ENCODE data around the gene NFX1.

NFX1 gene

GRCh38 chr9:33290247-33291030 lies at the start of gene NFX1:
Gene NFX1, plus strand, starts transcription at chr9:33290516. Its CDS starts 57 bp downstream, at chr9:33290573.
- in situ Hi-C loops (cut with MboI; ENCODE audit: low sequenced_read_pairs), result no loop called here

GRCh38 chr9:33241298-33241697 lies 49.0 kb upstream of the NFX1 start:
- in situ Hi-C loops (cut with MboI; ENCODE audit: low sequenced_read_pairs), result no loop called here

GRCh38 chr9:33242609-33243134 lies 47.6 kb upstream of the NFX1 start:
- in situ Hi-C loops (cut with MboI; ENCODE audit: low sequenced_read_pairs), result no loop called here

GRCh38 chr9:33244137-33244784 lies 46.1 kb upstream of the NFX1 start:
- in situ Hi-C loops (cut with MboI; ENCODE audit: low sequenced_read_pairs), result no loop called here

GRCh38 chr9:33245341-33245740 lies 45.0 kb upstream of the NFX1 start:
- in situ Hi-C loops (cut with MboI; ENCODE audit: low sequenced_read_pairs), result no loop called here

- in situ Hi-C loops (cut with MboI; ENCODE audit: low sequenced_read_pairs), result no loop called here
These were observed 44.0 kb upstream of the NFX1 start for GRCh38 chr9:33246269-33246860.

- in situ Hi-C loops (cut with MboI; ENCODE audit: low sequenced_read_pairs), result no loop called here
These were observed 41.7 kb upstream of the NFX1 start for GRCh38 chr9:33248606-33249005.

GRCh38 chr9:33249087-33249658 lies 41.1 kb upstream of the NFX1 start:
- in situ Hi-C loops (cut with MboI; ENCODE audit: low sequenced_read_pairs), result no loop called here

GRCh38 chr9:33249983-33250382 lies 40.3 kb upstream of the NFX1 start:
- in situ Hi-C loops (cut with MboI; ENCODE audit: low sequenced_read_pairs), result no loop called here

GRCh38 chr9:33250458-33250995 lies 39.8 kb upstream of the NFX1 start:
- in situ Hi-C loops (cut with MboI; ENCODE audit: low sequenced_read_pairs), result no loop called here

GRCh38 chr9:33254211-33254610 lies 36.1 kb upstream of the NFX1 start:
- in situ Hi-C loops (cut with MboI; ENCODE audit: low sequenced_read_pairs), result no loop called here

- in situ Hi-C loops (cut with MboI; ENCODE audit: low sequenced_read_pairs), result no loop called here
These were observed 35.3 kb upstream of the NFX1 start for GRCh38 chr9:33255014-33255413.

- in situ Hi-C loops (cut with MboI; ENCODE audit: low sequenced_read_pairs), result no loop called here
These were observed 34.8 kb upstream of the NFX1 start for GRCh38 chr9:33255471-33255870.

GRCh38 chr9:33256236-33256635 lies 34.1 kb upstream of the NFX1 start:
- in situ Hi-C loops (cut with MboI; ENCODE audit: low sequenced_read_pairs), result no loop called here

- in situ Hi-C loops (cut with MboI; ENCODE audit: low sequenced_read_pairs), result no loop called here
These were observed 33.0 kb upstream of the NFX1 start for GRCh38 chr9:33257276-33257675.

- in situ Hi-C loops (cut with MboI; ENCODE audit: low sequenced_read_pairs), result no loop called here
These were observed 29.9 kb upstream of the NFX1 start for GRCh38 chr9:33260372-33260771.

- in situ Hi-C loops (cut with MboI; ENCODE audit: low sequenced_read_pairs), result no loop called here
These were observed 26.9 kb upstream of the NFX1 start for GRCh38 chr9:33263131-33264002.

GRCh38 chr9:33264003-33264472 lies 26.3 kb upstream of the NFX1 start:
- in situ Hi-C loops (cut with MboI; ENCODE audit: low sequenced_read_pairs), result no loop called here

GRCh38 chr9:33264473-33265177 lies 25.7 kb upstream of the NFX1 start, which contains the start of the genes BAG1 and CHMP5:
Gene BAG1, minus strand, starts transcription at chr9:33264708.
Gene CHMP5, plus strand, starts transcription at chr9:33265049. Its CDS starts 30 bp downstream, at chr9:33265079.
- in situ Hi-C loops (cut with MboI; ENCODE audit: low sequenced_read_pairs), result no loop called here

Data from HL-60/S4 treated with phorbol 12-myristate 13-acetate at 8.2 ng/mL for 4 days and 3 days (cell line).